Parathyroid adenoma (tissue), 2 donors: ENCODE data around the gene DUSP9.

Experiments used
- H2AFZ ChIP-seq: fragments of 300-600 bp; sonication (generic); one replicate; pipeline ENCODE4 v1.7.0; 2017; ENCODE audit warnings: antibody characterized with exemption, mild to moderate bottlenecking
- H3K27ac ChIP-seq: fragments of 300-600 bp; sonication (generic); one replicate; pipeline ENCODE4 v1.7.0; 2017
- H3K27me3 ChIP-seq: fragments of 300-600 bp; sonication (generic); one replicate; pipeline ENCODE4 v1.7.0; 2017; ENCODE audit warnings: low read length; ENCODE audit not compliant: control insufficient read depth, insufficient read depth
- H3K36me3 ChIP-seq: fragments of 300-600 bp; sonication (generic); one replicate; pipeline ENCODE4 v1.7.0; 2017; ENCODE audit warnings: low read length; ENCODE audit not compliant: control insufficient read depth, insufficient read depth
- H3K4me1 ChIP-seq: fragments of 300-600 bp; sonication (generic); one replicate; pipeline ENCODE4 v1.7.0; 2017; ENCODE audit warnings: control low read depth
- H3K4me2 ChIP-seq: fragments of 300-600 bp; sonication (generic); one replicate; pipeline ENCODE4 v1.7.0; 2017; ENCODE audit warnings: low read length
- H3K4me3 ChIP-seq: fragments of 300-600 bp; sonication (generic); one replicate; pipeline ENCODE4 v1.7.0; 2017; ENCODE audit warnings: low read depth, low read length
- H3K79me2 ChIP-seq: fragments of 300-600 bp; sonication (generic); one replicate; pipeline ENCODE4 v1.7.0; 2017; ENCODE audit warnings: control low read depth
- H3K9ac ChIP-seq: fragments of 300-600 bp; sonication (generic); one replicate; pipeline ENCODE4 v1.7.0; 2017; ENCODE audit warnings: mild to moderate bottlenecking
- H3K9me3 ChIP-seq: fragments of 300-600 bp; sonication (generic); one replicate; pipeline ENCODE4 v1.7.0; 2017; ENCODE audit warnings: low read length; ENCODE audit not compliant: control insufficient read depth
- CTCF ChIP-seq: fragments of 300-600 bp; sonication (generic); IDR thresholded peaks from one replicate; pipeline ENCODE4 v1.7.0; 2017; ENCODE audit warnings: antibody characterized with exemption, mild to moderate bottlenecking
- donor health status: primary hyperparathyroidism.

Gene DUSP9

GRCh38 chrX:153633048-153633447, 14.0 kb upstream of the DUSP9 start:
- Histone ChIP-seq H3K79me2 (no peaks in the 10 kb centered on the region), H3K27me3 (no peaks in the 10 kb centered on the region), H3K4me3 (no peak overlapping the region), H3K4me2 (no peak overlapping the region), H3K9me3 (no peaks in the 10 kb centered on the region), H3K4me1 (no peaks in the 10 kb centered on the region), H2AFZ (no peak overlapping the region), H3K36me3 (no peaks in the 10 kb centered on the region), H3K9ac (no peak overlapping the region), H3K27ac (no peak overlapping the region)
- TF ChIP-seq CTCF, result no peak

- Histone ChIP-seq H3K9me3 (no peaks in the 10 kb centered on the region), H3K4me3 (no peak overlapping the region), H3K79me2 (no peaks in the 10 kb centered on the region), H3K4me1 (no peaks in the 10 kb centered on the region), H3K27me3 (no peaks in the 10 kb centered on the region), H3K9ac (no peak overlapping the region), H3K4me2 (no peak overlapping the region), H3K27ac (no peak overlapping the region), H2AFZ (no peak overlapping the region), H3K36me3 (no peaks in the 10 kb centered on the region)
- TF ChIP-seq CTCF, result no peak
Observed at GRCh38 chrX:153633607-153634180, 13.3 kb upstream of the DUSP9 start.

DNA sequence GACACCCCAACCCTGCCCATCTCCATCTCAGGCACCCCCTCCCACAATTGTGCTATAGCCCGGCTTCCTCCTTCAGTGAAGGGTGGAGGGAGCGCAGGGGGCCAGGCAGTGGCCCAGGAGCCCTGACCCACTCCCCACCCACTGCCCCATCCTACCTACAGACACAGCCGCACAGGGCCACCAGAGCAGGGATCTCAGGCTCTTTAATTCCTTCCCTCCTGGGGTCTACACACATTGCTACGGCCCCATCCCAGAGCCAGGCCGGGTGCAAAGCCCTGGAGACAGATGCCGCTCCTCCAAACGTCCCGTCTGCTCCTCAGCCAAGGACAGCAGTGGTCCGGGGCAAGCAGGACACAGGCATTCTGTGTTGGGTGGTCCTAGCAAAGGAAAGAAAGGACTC, 12.8 kb upstream of the DUSP9 start:
- H3K9me3 ChIP-seq, result no peaks in the 10 kb centered on the region
- H3K4me1 ChIP-seq, result no peaks in the 10 kb centered on the region
- H2AFZ ChIP-seq, result no peak overlapping the region
- H3K4me2 ChIP-seq, result no peak overlapping the region
- H3K79me2 ChIP-seq, result no peaks in the 10 kb centered on the region
- H3K27me3 ChIP-seq, result no peaks in the 10 kb centered on the region
- H3K9ac ChIP-seq, result no peak overlapping the region
- no peak overlapping the region for H3K27ac ChIP-seq
- no peak for TF ChIP-seq CTCF
- H3K36me3 ChIP-seq, result no peaks in the 10 kb centered on the region
- H3K4me3 ChIP-seq, result no peak overlapping the region

DNA sequence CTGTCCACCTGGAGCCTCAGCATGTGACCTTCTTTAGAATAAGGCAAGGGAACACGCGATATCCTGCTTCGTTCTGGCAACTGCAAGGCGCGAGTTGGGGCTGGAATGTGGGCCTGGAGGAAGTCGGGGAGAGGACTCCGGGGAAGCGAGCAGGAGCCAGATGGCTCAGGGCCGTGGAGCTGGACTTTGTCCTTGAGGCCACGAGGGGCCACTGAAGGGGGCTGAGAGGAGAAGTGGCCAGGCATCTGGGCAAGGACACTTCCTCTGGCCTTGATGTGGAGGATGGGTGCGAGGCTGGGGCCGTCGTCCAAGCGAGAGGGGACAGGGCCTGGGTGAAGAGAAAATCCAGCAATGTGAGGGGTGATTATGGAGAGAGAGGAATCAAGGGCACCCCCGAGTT, 12.2 kb upstream of the DUSP9 start:
- Histone ChIP-seq H3K36me3 (no peaks in the 10 kb centered on the region), H3K4me1 (no peaks in the 10 kb centered on the region), H3K27ac (no peak overlapping the region), H3K9ac (no peak overlapping the region), H3K27me3 (no peaks in the 10 kb centered on the region), H3K79me2 (no peaks in the 10 kb centered on the region), H2AFZ (no peak overlapping the region), H3K4me2 (no peak overlapping the region), H3K4me3 (no peak overlapping the region), H3K9me3 (no peaks in the 10 kb centered on the region)
- TF ChIP-seq CTCF, result no peak

GRCh38 chrX:153635388-153635787, 11.6 kb upstream of the DUSP9 start:
- no peaks in the 10 kb centered on the region for H3K4me1 ChIP-seq

More at GRCh38 chrX:153635388-153635787, 11.6 kb upstream of the DUSP9 start:
- Histone ChIP-seq H3K27me3 (no peaks in the 10 kb centered on the region), H3K27ac (no peak overlapping the region), H2AFZ (no peak overlapping the region), H3K4me3 (no peak overlapping the region), H3K4me2 (no peak overlapping the region), H3K9ac (no peak overlapping the region), H3K79me2 (no peaks in the 10 kb centered on the region), H3K36me3 (no peaks in the 10 kb centered on the region), H3K9me3 (no peaks in the 10 kb centered on the region)
- no peak for TF ChIP-seq CTCF
